HepG2 (cell line): Measurements from ENCODE around the gene LYPD3. TPM values are rescaled to one million over a fixed set of nuclear protein-coding genes. Genes with fewer than 3 reads are reported as not detected.

Source experiments
- CBX2 ChIP-seq, 2 experiments: fragments of 200-600 bp in 1 of 2; sonication (generic); formaldehyde crosslinking in 1 of 2; IDR thresholded peaks; 2 replicates each; pipeline versions ENCODE4 v1.7.0 to v1.8.1; 2018 to 2022; ENCODE audit warnings: low read depth in 2 of 2, low read length in 1 of 2, mild to moderate bottlenecking in 1 of 2, missing genetic modification reagents in 1 of 2
- CEBPG ChIP-seq: IDR thresholded peaks from 2 replicates; pipeline ENCODE4 v1.6.1; 2016
- DMAP1 ChIP-seq: IDR thresholded peaks from 2 replicates; pipeline ENCODE4 v1.6.1; 2016
- ELF4 ChIP-seq: sonication (generic); formaldehyde crosslinking; IDR thresholded peaks from 2 replicates; pipeline ENCODE4 v1.5.0; 2020; ENCODE audit warnings: missing genetic modification reagents, mild to moderate bottlenecking, moderate library complexity, borderline replicate concordance
- FOXC1 ChIP-seq: sonication (generic); formaldehyde crosslinking; IDR thresholded peaks from 2 replicates; pipeline ENCODE4 v1.8.0; 2022; ENCODE audit warnings: mild to moderate bottlenecking, missing genetic modification reagents, borderline replicate concordance
- KLF15 ChIP-seq: sonication (generic); formaldehyde crosslinking; IDR thresholded peaks from 2 replicates; pipeline ENCODE4 v1.8.1; 2023; ENCODE audit warnings: borderline replicate concordance, mild to moderate bottlenecking, inconsistent platforms, missing genetic modification reagents, mixed read lengths
- MYPOP ChIP-seq: sonication (generic); formaldehyde crosslinking; IDR thresholded peaks from 2 replicates; pipeline ENCODE4 v1.8.1; 2023; ENCODE audit warnings: mild to moderate bottlenecking, moderate library complexity, missing genetic modification reagents
- NFYC ChIP-seq: IDR thresholded peaks from 2 replicates; pipeline ENCODE4 v1.6.1; 2016; ENCODE audit warnings: missing genetic modification reagents, missing compliant biosample characterization
- PAX8 ChIP-seq: sonication (generic); formaldehyde crosslinking; IDR thresholded peaks from 2 replicates; pipeline ENCODE4 v1.8.0; 2022; ENCODE audit warnings: mild to moderate bottlenecking, missing genetic modification reagents, borderline replicate concordance
- SAP130 ChIP-seq: IDR thresholded peaks from 2 replicates; pipeline ENCODE4 v1.6.1; 2016; ENCODE audit warnings: low read depth
- SMC3 ChIP-seq: IDR thresholded peaks from 2 replicates; pipeline ENCODE4 v1.6.1; 2011; ENCODE audit warnings: low read length, improper control_type of control experiment
- SNAI1 ChIP-seq: sonication (generic); formaldehyde crosslinking; IDR thresholded peaks from 2 replicates; pipeline ENCODE4 v1.5.0; 2020; ENCODE audit warnings: mild to moderate bottlenecking, missing genetic modification reagents, borderline replicate concordance
- ZFX ChIP-seq: sonication (generic); formaldehyde crosslinking; IDR thresholded peaks from 2 replicates; pipeline ENCODE4 v1.4.0; 2020; ENCODE audit warnings: mild to moderate bottlenecking, low read depth, missing genetic modification reagents, moderate library complexity
- ZFYVE20 ChIP-seq: sonication (generic); formaldehyde crosslinking; IDR thresholded peaks from 2 replicates; pipeline ENCODE4 v1.8.0; 2023; ENCODE audit warnings: low read depth, mild to moderate bottlenecking, moderate library complexity, missing genetic modification reagents, borderline replicate concordance
- ZNF292 ChIP-seq: sonication (generic); formaldehyde crosslinking; IDR thresholded peaks from 2 replicates; pipeline ENCODE4 v1.8.1; 2022; ENCODE audit warnings: mild to moderate bottlenecking, low read depth, missing genetic modification reagents, borderline replicate concordance
- ZNF574 ChIP-seq: sonication (generic); formaldehyde crosslinking; IDR thresholded peaks from 2 replicates; pipeline ENCODE4 v1.4.0; 2020; ENCODE audit warnings: missing genetic modification reagents
- ZNF644 ChIP-seq: IDR thresholded peaks from 2 replicates; pipeline ENCODE4 v1.6.1; 2016; ENCODE audit warnings: low read depth
- ZNF749 ChIP-seq: sonication (generic); formaldehyde crosslinking; IDR thresholded peaks from 2 replicates; pipeline ENCODE4 v1.8.0; 2022; ENCODE audit warnings: mild to moderate bottlenecking, missing genetic modification reagents, moderate library complexity, borderline replicate concordance
- ZNF775 ChIP-seq: sonication (generic); formaldehyde crosslinking; IDR thresholded peaks from 2 replicates; pipeline ENCODE4 v1.4.0; 2020; ENCODE audit warnings: missing genetic modification reagents, mild to moderate bottlenecking, moderate library complexity, borderline replicate concordance
- polyA plus RNA-seq, 8 experiments: library from polyadenylated mRNA; depleted of rRNA in 3 of 8; stranded (reverse) in 7 of 8; unstranded in 1 of 8; fragments of >200 nt; fragmentation: Illumina TruSeq in 4 of 8; extraction: Trizol in 4 of 8; gene quantifications; 2 replicates each; pipeline versions ENCODE4 v1.2.1 to v1.2.3, GENCODE V29; 2011 to 2016; ENCODE audit warnings: low read depth in 4 of 8, missing spikeins in 1 of 8, mixed read lengths in 1 of 8; ENCODE audit not compliant: insufficient read depth in 1 of 8
- total RNA-seq, 5 experiments: library from RNA; depleted of rRNA; stranded (reverse); fragments of >200 nt; fragmentation: Illumina TruSeq; extraction: Trizol; gene quantifications; 2 replicates each; pipeline ENCODE4 v1.2.3, GENCODE V29; 2016; ENCODE audit warnings: low read depth in 1 of 5
- TF ChIP-seq, protein P1 (sequence below): sonication (generic); formaldehyde crosslinking; IDR thresholded peaks from 2 replicates; pipeline ENCODE4 v1.5.1; 2020; ENCODE audit warnings: missing genetic modification reagents, mild to moderate bottlenecking, borderline replicate concordance
- TF ChIP-seq, protein P2 (sequence below): sonication (generic); formaldehyde crosslinking; IDR thresholded peaks from 2 replicates; pipeline ENCODE4 v1.4.0; 2020; ENCODE audit warnings: low read depth, mild to moderate bottlenecking, missing genetic modification reagents

LYPD3 gene
- total and polyA plus RNA-seq, 2 of the 13 experiments (the other 11 are each of a cell fraction or from before 2014, with no cell fraction given) = 0.51 to 1.5 TPM

GRCh38 chr19:43499042-43499441 lies 33.6 kb upstream of the LYPD3 start (continued):
- TF ChIP-seq FOXC1 (CRISPR knock-in tag) (0 out of 2 replicates have a peak, but pooled peaks have one; percentile 39), CEBPG (CRISPR knock-in tag) (no peak), ZFYVE20 (CRISPR knock-in tag) (no peak), ZNF749 (CRISPR knock-in tag) (no peak), MYPOP (CRISPR knock-in tag) (no peak), ZFX (CRISPR knock-in tag) (peak; percentile 64), KLF15 (CRISPR knock-in tag) (no peak), SMC3 (no peak), SAP130 (peak; percentile 77), ZNF292 (no peak), PAX8 (CRISPR knock-in tag) (no peak), CBX2 (IDR thresholded peaks at IDR 0.05; ENCODE audit: low read depth, low read length) (no peak), CBX2 (CRISPR knock-in tag; IDR thresholded peaks at IDR 0.05; ENCODE audit: low read depth) (no peak), DMAP1 (CRISPR knock-in tag) (0 out of 2 replicates have a peak, but pooled peaks have one; percentile 30), ZNF574 (CRISPR knock-in tag) (peak; percentile 57; the same call in 1 of the 2 replicates), ELF4 (CRISPR knock-in tag) (no peak; the same call in 1 of the 2 replicates), ZNF644 (CRISPR knock-in tag) (peak; percentile 99), ZNF775 (CRISPR knock-in tag) (0 out of 2 replicates have a peak, but pooled peaks have one; percentile 9), SNAI1 (CRISPR knock-in tag) (no peak), NFYC (CRISPR knock-in tag) (no peak)
- TF ChIP-seq, protein P1, sequence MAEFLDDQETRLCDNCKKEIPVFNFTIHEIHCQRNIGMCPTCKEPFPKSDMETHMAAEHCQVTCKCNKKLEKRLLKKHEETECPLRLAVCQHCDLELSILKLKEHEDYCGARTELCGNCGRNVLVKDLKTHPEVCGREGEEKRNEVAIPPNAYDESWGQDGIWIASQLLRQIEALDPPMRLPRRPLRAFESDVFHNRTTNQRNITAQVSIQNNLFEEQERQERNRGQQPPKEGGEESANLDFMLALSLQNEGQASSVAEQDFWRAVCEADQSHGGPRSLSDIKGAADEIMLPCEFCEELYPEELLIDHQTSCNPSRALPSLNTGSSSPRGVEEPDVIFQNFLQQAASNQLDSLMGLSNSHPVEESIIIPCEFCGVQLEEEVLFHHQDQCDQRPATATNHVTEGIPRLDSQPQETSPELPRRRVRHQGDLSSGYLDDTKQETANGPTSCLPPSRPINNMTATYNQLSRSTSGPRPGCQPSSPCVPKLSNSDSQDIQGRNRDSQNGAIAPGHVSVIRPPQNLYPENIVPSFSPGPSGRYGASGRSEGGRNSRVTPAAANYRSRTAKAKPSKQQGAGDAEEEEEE (CRISPR knock-in tag) = no peak
- TF ChIP-seq, protein P2, sequence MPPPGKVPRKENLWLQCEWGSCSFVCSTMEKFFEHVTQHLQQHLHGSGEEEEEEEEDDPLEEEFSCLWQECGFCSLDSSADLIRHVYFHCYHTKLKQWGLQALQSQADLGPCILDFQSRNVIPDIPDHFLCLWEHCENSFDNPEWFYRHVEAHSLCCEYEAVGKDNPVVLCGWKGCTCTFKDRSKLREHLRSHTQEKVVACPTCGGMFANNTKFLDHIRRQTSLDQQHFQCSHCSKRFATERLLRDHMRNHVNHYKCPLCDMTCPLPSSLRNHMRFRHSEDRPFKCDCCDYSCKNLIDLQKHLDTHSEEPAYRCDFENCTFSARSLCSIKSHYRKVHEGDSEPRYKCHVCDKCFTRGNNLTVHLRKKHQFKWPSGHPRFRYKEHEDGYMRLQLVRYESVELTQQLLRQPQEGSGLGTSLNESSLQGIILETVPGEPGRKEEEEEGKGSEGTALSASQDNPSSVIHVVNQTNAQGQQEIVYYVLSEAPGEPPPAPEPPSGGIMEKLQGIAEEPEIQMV (CRISPR knock-in tag) = 0 out of 2 replicates have a peak, but pooled peaks have one; percentile 13
